Endothelial cell of umbilical vein (primary cell): ENCODE measurements around the gene ARFRP1. TPM values are rescaled to one million over a fixed set of nuclear protein-coding genes. Genes with fewer than 3 reads are reported as not detected.

Experiments used
- BruUV-seq: library from RNA; stranded (reverse); fragments of 400-500 nt; replicated peaks from 2 replicates; lab custom pipeline; 2021; lab: Mats Ljungman, UMichigan
- CTCF ChIA-PET: fragments of 300-600, 350-600 bp; sonication (Branson Sonifier 250); formaldehyde crosslinking; loops from one replicate; lab custom pipeline; 2021; ENCODE audit warnings: antibody characterized with exemption, inconsistent platforms; lab: Charles Lee
- POLR2A ChIA-PET: fragments of 300-600, 350-600 bp; sonication (Branson Sonifier 250); formaldehyde crosslinking; loops from one replicate; lab custom pipeline; 2021; ENCODE audit warnings: antibody characterized with exemption, inconsistent platforms; lab: Charles Lee
- DNase-seq: peaks from one replicate; pipeline ENCODE4 v3.0.0-alpha.2; 2011; ENCODE audit warnings: low read depth, low spot score
- FAIRE-seq: peaks from 2 replicates; lab custom pipeline; 2011; peaks lifted over from hg19 to GRCh38; lab: Jason Lieb, UNC
- H2AFZ ChIP-seq: 2 replicates; pipeline ENCODE4 v1.6.0; 2012; ENCODE audit warnings: low read depth, low read length, control low read depth, inconsistent platforms
- H3K27ac ChIP-seq: 2 replicates; pipeline ENCODE4 v1.5.1; 2011; ENCODE audit warnings: low read depth, mild to moderate bottlenecking, control low read depth, low read length, moderate library complexity; ENCODE audit not compliant: insufficient read depth
- H3K27me3 ChIP-seq, 2 experiments: 2 replicates each; pipeline versions ENCODE4 v1.6.0 to v1.6.1; 2011; ENCODE audit warnings: low read length in 2 of 2, mixed read lengths in 1 of 2; ENCODE audit not compliant: control insufficient read depth in 2 of 2, insufficient read depth in 2 of 2
- H3K36me3 ChIP-seq, 2 experiments: 2 replicates in 1 of 2; 3 replicates in 1 of 2; pipeline ENCODE4 v1.5.1; 2011; ENCODE audit warnings: low read length in 2 of 2, mild to moderate bottlenecking in 1 of 2, moderate library complexity in 1 of 2; ENCODE audit not compliant: control insufficient read depth in 2 of 2, insufficient read depth in 2 of 2; ENCODE audit errors: extremely low read depth in 1 of 2
- H3K4me1 ChIP-seq: 3 replicates; pipeline ENCODE4 v1.5.1; 2011; ENCODE audit warnings: mild to moderate bottlenecking, low read length; ENCODE audit not compliant: control insufficient read depth, insufficient read depth; ENCODE audit errors: extremely low read depth
- H3K4me2 ChIP-seq: 2 replicates; pipeline ENCODE4 v1.6.1; 2011; ENCODE audit warnings: low read length, control low read depth, mixed read lengths; ENCODE audit not compliant: insufficient read depth
- H3K4me3 ChIP-seq, 3 experiments: fragments of 200-600 bp in 1 of 3; sonication (generic), shearing (Covaris generic) in 1 of 3; replicated peaks in 1 of 3; 2 replicates each; pipeline ENCODE4 v1.5.1; 2011 to 2016; ENCODE audit warnings: control low read depth in 3 of 3, low read length in 3 of 3, mild to moderate bottlenecking in 2 of 3, inconsistent platforms in 1 of 3, low read depth in 1 of 3, moderate library complexity in 1 of 3; ENCODE audit not compliant: insufficient read depth in 1 of 3
- H3K79me2 ChIP-seq: 2 replicates; pipeline ENCODE4 v1.6.0; 2012; ENCODE audit warnings: low read length, inconsistent platforms; ENCODE audit not compliant: control insufficient read depth, insufficient read depth
- H3K9ac ChIP-seq: replicated peaks from 2 replicates; pipeline ENCODE3; 2011; ENCODE audit warnings: low read length, control low read depth; ENCODE audit not compliant: insufficient read depth; ENCODE audit errors: extremely low read depth
- H3K9me1 ChIP-seq: replicated peaks from 3 replicates; pipeline ENCODE4 v1.6.0; 2011; ENCODE audit warnings: mild to moderate bottlenecking, low read length; ENCODE audit not compliant: control insufficient read depth, insufficient read depth; ENCODE audit errors: extremely low read depth
- H3K9me3 ChIP-seq: replicated peaks from 2 replicates; pipeline ENCODE4 v1.5.1; 2012; ENCODE audit warnings: low read length, inconsistent platforms; ENCODE audit not compliant: control insufficient read depth, insufficient read depth
- H4K20me1 ChIP-seq: replicated peaks from 2 replicates; pipeline ENCODE3; 2011; ENCODE audit warnings: mild to moderate bottlenecking, low read length; ENCODE audit not compliant: control insufficient read depth, insufficient read depth; ENCODE audit errors: extremely low read depth
- CTCF ChIP-seq, 2 donors: IDR thresholded peaks; 1 replicate in 1 of 2; 2 replicates in 1 of 2; pipeline ENCODE4 v1.5.1; 2011; ENCODE audit warnings: low read length in 2 of 2, mild to moderate bottlenecking in 2 of 2, moderate library complexity in 2 of 2, control low read depth in 1 of 2, inconsistent platforms in 1 of 2, low read depth in 1 of 2; ENCODE audit not compliant: insufficient read depth in 1 of 2; ENCODE audit errors: extremely low read depth in 1 of 2
- EZH2 ChIP-seq: IDR thresholded peaks from 2 replicates; pipeline ENCODE4 v1.6.1; 2012; ENCODE audit warnings: borderline replicate concordance, low read depth, mild to moderate bottlenecking, moderate library complexity, low read length, inconsistent platforms; ENCODE audit not compliant: severe bottlenecking
- FOS ChIP-seq: IDR thresholded peaks from 2 replicates; pipeline ENCODE4 v1.6.1; 2011; ENCODE audit warnings: mild to moderate bottlenecking, low read length, moderate library complexity, borderline replicate concordance; ENCODE audit not compliant: insufficient read depth
- GATA2 ChIP-seq: IDR thresholded peaks from 2 replicates; pipeline ENCODE4 v1.7.0; 2011; ENCODE audit warnings: low read depth, mild to moderate bottlenecking, moderate library complexity, mixed read lengths, low read length; ENCODE audit not compliant: insufficient read length, insufficient read depth
- JUN ChIP-seq: IDR thresholded peaks from 2 replicates; pipeline ENCODE4 v1.6.1; 2011; ENCODE audit warnings: borderline replicate concordance, low read depth; ENCODE audit not compliant: insufficient read length, insufficient read depth
- MAX ChIP-seq: IDR thresholded peaks from 2 replicates; pipeline ENCODE4 v1.6.1; 2011; ENCODE audit not compliant: insufficient read depth, insufficient read length
- MYC ChIP-seq: IDR thresholded peaks from one replicate; pipeline ENCODE4 v1.6.1; 2011; ENCODE audit warnings: mild to moderate bottlenecking, low read depth, low read length
- POLR2A ChIP-seq: IDR thresholded peaks from 2 replicates; pipeline ENCODE4 v1.6.1; 2012; ENCODE audit warnings: low read depth, mild to moderate bottlenecking, control low read depth, low read length
- POLR2AphosphoS5 ChIP-seq: IDR thresholded peaks from 2 replicates; pipeline ENCODE4 v1.6.1; 2012; ENCODE audit warnings: low read depth, mild to moderate bottlenecking, control low read depth, low read length, moderate library complexity; ENCODE audit not compliant: insufficient read depth
- dilution Hi-C: fragments of 300-500 bp; cut with MboI; formaldehyde crosslinking; loops from one replicate; pipeline ENCODE4 v1.15.0; 2019; ENCODE audit warnings: low sequenced_read_pairs; ENCODE audit not compliant: extremely low pct_ligation_motif_present
- intact Hi-C: fragments of 100-400 bp; cut with micrococcal nuclease; formaldehyde crosslinking; loops from one replicate; pipeline ENCODE4 v1.10.0; 2022
- polyA plus RNA-seq, 4 experiments: library from polyadenylated mRNA; depleted of rRNA in 3 of 4; stranded (reverse) in 3 of 4; unstranded in 1 of 4; fragments of >200 nt; gene quantifications; 2 replicates each; pipeline versions ENCODE4 v1.2.1 to v1.2.3, GENCODE V29; 2011 to 2012; ENCODE audit warnings: missing spikeins in 1 of 4
- total RNA-seq: library from RNA; stranded (reverse); gene quantifications from 2 replicates; pipeline ENCODE4 v1.2.3, GENCODE V29; 2021

The ARFRP1 gene
- total and polyA plus RNA-seq, 2 donors (not counting 3 experiments of a cell fraction or from before 2014, with no cell fraction given) = 48.7 to 51.6 TPM

GRCh38 chr20:63661108-63661507 is 46.7 kb downstream of the ARFRP1 start:
- H3K27me3 ChIP-seq = no peaks in the 10 kb centered on the region
- no peak overlapping the region for H3K9ac ChIP-seq
- no peak overlapping the region for H3K27ac ChIP-seq
- no peak overlapping the region for H2AFZ ChIP-seq
- H4K20me1 ChIP-seq = no peaks in the 10 kb centered on the region
- POLR2A ChIA-PET = no interaction called here
- H3K4me3 ChIP-seq = no peak overlapping the region
- CTCF ChIA-PET = interaction anchor here (2.6 kb wide), 1 partner anchor 21 kb away, joined by 11 read pairs; no protein-coding TSS in a partner anchor
- DNase-seq (no peak), FAIRE-seq (no peak)
- H3K4me2 ChIP-seq = no peak overlapping the region
- no peaks in the 10 kb centered on the region for H3K9me3 ChIP-seq
- peaks cover 18% of the 10 kb centered on the region for H3K79me2 ChIP-seq
- H3K36me3 ChIP-seq = peaks cover 0 to 25% of the 10 kb centered on the region in 2 experiments
- TF ChIP-seq EZH2 (no peak), POLR2AphosphoS5 (no peak), MYC (no peak)
- peaks cover 10% of the 10 kb centered on the region for H3K4me1 ChIP-seq
- no peaks in the 10 kb centered on the region for H3K9me1 ChIP-seq
- BruUV-seq = no TSS peak
- intact Hi-C loops (no loop called here), dilution Hi-C loops (no loop called here)

- FAIRE-seq = no peak
Observed at GRCh38 chr20:63660622-63661021, 47.2 kb downstream of the ARFRP1 start.

More at GRCh38 chr20:63660622-63661021, 47.2 kb downstream of the ARFRP1 start:
- no peaks in the 10 kb centered on the region for H4K20me1 ChIP-seq
- DNase-seq = no peak
- no peaks in the 10 kb centered on the region for H3K27me3 ChIP-seq
- BruUV-seq = no TSS peak
- ChIA-PET CTCF (interaction anchor here (2.6 kb wide), 1 partner anchor 21 kb away, joined by 11 read pairs; no protein-coding TSS in a partner anchor), POLR2A (no interaction called here)
- TF ChIP-seq MAX = no peak
- TF ChIP-seq POLR2A = no peak
- TF ChIP-seq POLR2AphosphoS5 = no peak
- TF ChIP-seq FOS = no peak
- TF ChIP-seq GATA2 = no peak
- TF ChIP-seq EZH2 = no peak
- no peak for TF ChIP-seq JUN
- no peak for TF ChIP-seq CTCF (IDR thresholded peaks at IDR 0.05; ENCODE audit: extremely low read depth in 1 of 2, insufficient read depth in 1 of 2, low read depth in 1 of 2, low read length in 2 of 2)
- H3K4me2 ChIP-seq = no peak overlapping the region
- no peak overlapping the region for H3K9ac ChIP-seq
- no peaks in the 10 kb centered on the region for H3K9me1 ChIP-seq
- dilution Hi-C loops = no loop called here
- H3K79me2 ChIP-seq = peaks cover 18% of the 10 kb centered on the region
- no peak overlapping the region for H3K27ac ChIP-seq
- H3K36me3 ChIP-seq = peaks cover 0 to 24% of the 10 kb centered on the region in 2 experiments
- H3K4me1 ChIP-seq = peaks cover 10% of the 10 kb centered on the region
- H3K4me3 ChIP-seq = no peak overlapping the region
- no peak overlapping the region for H2AFZ ChIP-seq
- intact Hi-C loops = no loop called here
- no peaks in the 10 kb centered on the region for H3K9me3 ChIP-seq
